GM19238 (cell line): ENCODE data around the gene VAMP7.
"Not testable (repeated sequence)": the region's sequence is repeated elsewhere in the genome, so short reads cannot be mapped to it uniquely, and the experiment has no call there.

Source experiments
- DNase-seq: peaks from one replicate; pipeline ENCODE4 v3.0.0; 2011; ENCODE audit warnings: low spot score; ENCODE audit not compliant: insufficient read length

VAMP7 gene

GRCh38 chrX:155881158-155881993, at the start of gene VAMP7:
TSS of gene VAMP7 (plus strand) at chrX:155881345. CDS start at chrX:155889467, 8,122 bp downstream.
- DNase-seq = peak; percentile 43

GRCh38 chrX:155841232-155841631, 39.9 kb upstream of the VAMP7 start:
- no peak for DNase-seq

GRCh38 chrX:155851786-155852185, 29.4 kb upstream of the VAMP7 start:
- DNase-seq = not testable (repeated sequence)

- DNase-seq = no peak
Measured at GRCh38 chrX:155857561-155857960, 23.6 kb upstream of the VAMP7 start.

- DNase-seq = no peak
Measured at GRCh38 chrX:155864655-155865054, 16.5 kb upstream of the VAMP7 start.

GRCh38 chrX:155865193-155865592, 16.0 kb upstream of the VAMP7 start:
- no peak for DNase-seq

- DNase-seq = no peak
Measured at GRCh38 chrX:155867821-155868220, 13.3 kb upstream of the VAMP7 start.

GRCh38 chrX:155870958-155871357, 10.2 kb upstream of the VAMP7 start:
- DNase-seq = no peak

- no peak for DNase-seq
Measured at GRCh38 chrX:155871934-155872333, 9.2 kb upstream of the VAMP7 start.

GRCh38 chrX:155873188-155873587, 8.0 kb upstream of the VAMP7 start:
- DNase-seq = no peak

- no peak for DNase-seq
Measured at GRCh38 chrX:155874571-155875244, 6.4 kb upstream of the VAMP7 start.

GRCh38 chrX:155876704-155877103, 4.4 kb upstream of the VAMP7 start:
- no peak for DNase-seq

- no peak for DNase-seq
Measured at GRCh38 chrX:155877288-155877687, 3.9 kb upstream of the VAMP7 start.

- DNase-seq = no peak
Measured at GRCh38 chrX:155880586-155881157, 473 bp upstream of the VAMP7 start.

- DNase-seq = no peak
Measured at GRCh38 chrX:155886409-155886808, 5.3 kb downstream of the VAMP7 start.

- DNase-seq = no peak
Measured at GRCh38 chrX:155888139-155888538, 7.0 kb downstream of the VAMP7 start.

GRCh38 chrX:155889328-155889727, 8.2 kb downstream of the VAMP7 start:
- no peak for DNase-seq

- DNase-seq = no peak
Measured at GRCh38 chrX:155891446-155892210, 10.5 kb downstream of the VAMP7 start.

- no peak for DNase-seq
Measured at GRCh38 chrX:155893521-155893920, 12.4 kb downstream of the VAMP7 start.

GRCh38 chrX:155896512-155896911, 15.4 kb downstream of the VAMP7 start:
- DNase-seq = no peak

- DNase-seq = no peak
Measured at GRCh38 chrX:155899366-155899765, 18.2 kb downstream of the VAMP7 start.

- no peak for DNase-seq
Measured at GRCh38 chrX:155900765-155901164, 19.6 kb downstream of the VAMP7 start.
